Measurements from ENCODE around the gene SPAG4. TPM values are rescaled to one million over a fixed set of nuclear protein-coding genes. Genes with fewer than 3 reads are reported as not detected.

The SPAG4 gene
- total RNA-seq, 1 donor from 2014 or later = 5.7 TPM

DNA sequence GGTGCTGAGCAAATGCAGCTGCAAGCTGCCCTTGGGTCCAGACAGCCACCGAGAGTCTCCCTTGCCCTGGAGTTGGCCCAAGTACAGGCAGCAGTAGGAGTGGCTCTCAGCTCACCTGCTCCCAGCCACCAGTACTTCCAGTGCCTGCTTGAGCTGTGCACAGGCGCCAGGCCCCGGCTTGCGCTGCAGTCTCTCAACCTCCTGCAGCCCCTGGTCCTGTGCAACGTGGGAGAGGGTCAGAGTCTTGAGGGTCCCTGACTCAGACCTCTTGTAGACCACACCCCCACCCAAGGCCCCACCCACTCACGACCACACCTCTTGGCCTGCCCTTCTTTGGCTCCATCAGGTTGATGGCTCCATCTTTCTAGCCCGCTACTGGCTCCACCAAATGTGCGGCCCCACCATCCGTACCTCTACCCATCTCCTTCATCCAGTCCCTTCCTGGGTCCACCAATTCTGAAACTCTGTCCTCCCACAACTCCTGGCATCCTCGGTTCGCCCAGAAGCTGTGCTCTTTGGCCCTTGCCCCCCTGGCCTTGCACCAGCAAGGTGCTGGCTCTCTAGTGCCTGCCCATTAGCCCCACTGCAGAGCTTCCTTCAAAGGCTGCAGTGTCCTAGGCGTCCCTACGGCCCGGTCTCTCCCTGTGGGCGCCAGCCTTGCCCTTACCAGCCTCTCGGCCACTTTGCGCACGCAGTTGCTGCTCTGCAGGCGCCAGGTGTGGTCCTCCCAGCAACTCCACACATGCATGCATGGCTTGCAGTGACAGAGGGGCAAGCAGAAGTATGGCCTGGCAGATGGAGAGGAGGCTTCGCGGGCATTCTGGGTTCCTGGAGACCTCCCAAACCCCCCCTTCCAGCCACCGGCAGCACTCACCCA lies 16.5 kb upstream of the SPAG4 start:
- DNase-seq (ENCODE audit: extremely low read depth, low read depth, low spot score) = no peak

DNA sequence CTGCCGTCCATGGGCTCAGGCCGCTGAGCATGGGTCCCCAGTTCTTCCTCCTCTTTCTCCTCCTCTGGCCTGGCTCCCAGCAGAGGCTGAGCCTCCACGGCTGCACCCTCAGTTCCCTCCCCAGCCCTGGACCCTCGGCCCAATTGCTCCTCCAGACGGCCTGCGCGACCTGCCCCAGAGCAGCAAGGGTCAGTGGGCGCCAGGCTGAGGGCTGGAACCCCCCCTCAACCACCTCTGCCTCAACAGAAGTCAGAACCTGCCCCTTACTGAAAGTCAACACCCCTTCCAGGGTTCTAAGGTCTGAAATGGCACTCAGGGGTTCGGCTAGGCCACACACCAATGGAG lies 15.9 kb upstream of the SPAG4 start:
- DNase-seq (ENCODE audit: extremely low read depth, low read depth, low spot score) = no peak

DNA sequence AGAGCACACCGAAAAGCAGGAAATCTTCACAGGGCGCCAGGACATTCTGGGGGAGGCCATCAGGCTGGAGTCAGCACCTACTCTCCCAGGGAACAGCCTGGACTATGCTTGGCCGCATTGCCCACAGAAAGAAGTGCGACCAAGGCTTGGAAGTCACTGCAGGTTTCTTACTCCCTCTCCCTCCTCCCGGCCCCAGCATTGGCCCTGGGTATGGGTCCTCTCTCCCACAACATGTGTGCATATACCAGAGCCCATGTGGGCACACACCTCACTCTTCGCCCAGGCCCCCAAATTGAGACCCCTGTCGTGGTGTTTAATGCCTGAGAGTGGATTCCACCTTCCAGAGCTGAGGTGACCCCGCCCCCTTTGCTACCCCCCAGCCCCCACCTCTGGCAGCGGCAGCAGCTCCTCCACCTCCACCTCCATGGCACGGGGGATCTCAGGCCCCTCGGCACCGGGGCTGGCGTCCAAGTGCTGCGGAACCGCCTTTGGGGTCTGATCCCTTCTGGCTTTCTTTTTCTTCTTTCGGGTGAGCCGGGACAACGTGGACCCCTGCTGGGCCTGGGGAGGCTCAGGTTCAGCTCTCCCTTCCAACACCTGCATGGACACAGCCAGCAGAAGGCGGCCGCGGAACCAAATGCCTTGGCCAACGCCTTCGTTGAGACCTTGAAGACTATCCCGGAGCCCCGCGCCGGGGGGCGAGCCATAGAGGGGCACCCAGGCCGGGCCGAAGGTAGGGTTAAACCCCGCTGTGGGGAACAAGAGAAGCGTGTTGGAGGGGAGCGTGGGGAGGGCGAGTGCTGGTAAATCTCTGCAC lies 15.2 kb upstream of the SPAG4 start:
- no peak for DNase-seq (ENCODE audit: extremely low read depth, low read depth, low spot score)

DNA sequence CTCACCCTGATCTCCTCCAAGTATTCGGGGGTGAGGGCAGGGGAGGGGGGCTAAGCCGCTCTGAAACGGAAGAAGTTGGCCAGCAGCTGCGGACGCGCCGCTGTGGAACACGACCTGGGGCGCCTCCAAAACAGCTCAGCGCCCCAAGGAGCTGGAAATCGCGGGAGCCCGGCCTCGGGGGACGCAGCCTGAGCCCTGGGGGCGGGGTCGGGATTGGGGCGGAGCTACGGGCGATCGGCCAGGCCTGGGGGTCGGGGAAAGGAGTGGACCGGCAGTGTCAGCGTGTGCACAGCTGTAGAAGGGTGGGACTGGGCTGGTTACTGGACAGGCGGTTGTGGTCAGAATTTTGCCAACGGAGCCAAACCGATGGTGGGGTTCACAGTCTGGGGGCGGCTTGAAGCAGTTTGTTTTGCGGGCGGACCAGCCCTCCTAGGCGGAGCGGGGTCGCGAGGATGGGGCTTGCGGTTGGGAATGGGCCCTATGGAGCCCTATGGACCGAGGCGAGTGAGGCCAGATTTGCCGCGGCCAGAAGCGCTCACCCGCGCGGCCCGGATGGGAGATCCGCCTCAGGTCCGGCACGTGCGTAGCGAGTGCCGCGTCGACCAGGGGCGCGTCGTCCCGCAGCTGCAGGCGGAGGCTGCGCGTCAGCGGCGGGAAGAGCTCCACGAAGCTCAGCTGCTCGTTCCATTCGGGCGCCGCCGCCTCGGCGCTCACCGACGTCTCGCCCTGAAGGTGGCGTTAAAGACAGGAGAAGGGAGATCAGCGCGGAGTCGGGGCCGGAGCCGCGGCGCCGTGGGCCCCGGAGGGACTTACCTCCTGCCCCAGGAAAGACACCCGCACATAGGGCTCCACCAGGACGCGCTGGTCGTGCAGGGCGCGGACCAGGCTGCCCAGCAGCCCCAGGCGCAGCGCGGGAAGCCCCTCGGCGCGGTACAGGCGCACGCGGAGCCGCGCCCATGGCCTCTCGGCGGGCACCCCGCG lies 14.3 kb upstream of the SPAG4 start:
- no peak for DNase-seq (ENCODE audit: extremely low read depth, low read depth, low spot score)

DNA sequence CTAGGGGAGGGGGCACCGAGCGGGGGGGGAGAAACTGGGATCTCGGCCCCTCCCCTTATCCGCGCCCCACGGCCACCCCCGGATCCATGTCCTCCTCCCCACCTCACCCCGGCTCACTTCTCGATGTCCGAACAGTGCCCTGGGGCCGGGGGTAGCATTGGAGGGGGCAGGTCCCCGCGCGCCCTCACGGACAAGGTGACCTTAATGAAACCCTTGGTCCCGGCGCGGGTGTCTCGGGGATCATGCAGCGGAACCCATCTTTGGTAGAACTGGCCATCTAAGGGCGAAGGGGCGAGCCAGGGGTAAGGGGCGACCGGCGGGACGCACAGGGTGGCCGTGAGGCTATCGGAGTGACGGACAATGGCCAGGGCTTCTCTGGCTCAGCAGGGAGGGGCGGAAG lies 13.6 kb upstream of the SPAG4 start:
- no peak for DNase-seq (ENCODE audit: extremely low read depth, low read depth, low spot score)

DNA sequence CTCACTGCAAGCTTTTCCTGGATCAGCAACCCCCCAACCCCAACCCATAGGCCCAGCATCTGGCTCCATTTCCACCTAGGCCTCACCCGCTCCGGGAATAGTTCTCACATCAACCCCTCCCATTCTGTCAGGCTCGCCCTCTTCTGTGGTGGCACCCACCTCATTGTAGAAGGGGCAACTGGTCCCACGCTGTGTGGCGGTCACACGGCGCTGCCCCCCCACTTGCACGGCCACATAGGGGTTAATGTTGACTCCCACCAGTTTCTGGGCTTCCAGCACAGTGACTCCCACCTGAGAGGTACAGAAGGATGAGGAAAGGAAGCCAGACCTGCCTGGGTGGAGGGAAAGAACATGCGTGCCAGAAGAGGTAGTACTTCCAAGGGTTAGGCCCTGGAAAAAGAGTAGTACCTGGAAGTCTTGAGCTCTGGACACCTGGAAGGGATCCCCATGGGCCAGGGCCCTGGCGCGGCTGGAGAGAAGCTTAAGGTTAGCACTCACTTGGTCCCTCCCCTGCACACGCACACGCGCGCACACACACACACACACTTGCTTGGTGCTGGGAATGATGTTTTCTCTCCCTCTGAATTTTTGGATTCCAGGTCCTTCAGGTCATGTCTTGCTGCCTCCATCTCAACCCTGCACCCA lies 12.7 kb upstream of the SPAG4 start:
- no peak for DNase-seq (ENCODE audit: extremely low read depth, low read depth, low spot score)

DNA sequence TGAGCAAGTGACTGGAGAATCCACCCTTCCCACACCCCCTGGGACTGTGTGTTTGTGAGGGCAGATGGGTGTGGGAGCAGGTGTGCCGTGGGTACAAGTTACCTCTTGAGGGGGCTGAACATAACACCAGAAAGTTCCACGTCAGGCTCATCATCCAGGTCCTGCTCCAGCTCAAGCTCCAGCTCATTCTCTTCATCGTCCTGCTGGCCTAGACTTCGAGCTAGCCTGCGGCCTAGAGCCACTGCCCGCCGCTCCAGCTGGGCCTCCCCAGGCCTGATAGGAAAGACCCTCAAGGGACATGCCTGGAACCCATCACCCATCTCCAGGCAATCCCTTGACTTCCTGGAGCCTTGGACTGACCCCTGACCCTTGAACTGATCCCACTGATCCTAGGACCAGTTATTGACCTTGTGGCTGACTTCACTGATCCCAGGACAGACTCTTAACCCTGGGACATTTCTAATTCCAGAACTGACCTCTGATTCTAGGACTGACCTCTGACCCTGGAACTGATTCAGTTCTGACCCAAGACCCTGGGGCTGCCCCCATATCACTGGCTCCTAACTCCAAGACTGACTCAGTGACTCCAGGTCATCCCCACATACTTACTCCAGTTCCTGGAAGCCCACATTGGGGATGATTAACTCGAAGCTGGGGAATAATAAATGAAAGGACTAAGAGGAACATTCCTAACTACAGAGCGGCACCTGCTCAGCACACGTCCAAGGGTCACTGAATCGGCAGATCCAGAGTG lies 11.8 kb upstream of the SPAG4 start:
- DNase-seq (ENCODE audit: extremely low read depth, low read depth, low spot score) = no peak

DNA sequence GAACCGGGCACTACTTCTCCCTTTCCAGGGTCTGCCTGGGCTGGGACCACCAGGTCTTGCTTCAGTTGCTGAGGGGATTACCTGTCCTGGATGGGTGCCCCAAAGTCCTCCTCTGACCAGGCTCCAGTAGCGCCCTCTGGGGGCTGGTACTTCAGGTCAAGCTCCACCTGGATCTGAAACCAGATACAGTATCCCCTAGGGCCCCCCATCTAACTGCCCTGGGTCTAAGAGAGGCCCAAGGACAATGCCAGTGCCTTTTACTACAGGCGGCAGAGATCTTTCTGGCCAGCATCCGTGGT lies 11.2 kb upstream of the SPAG4 start:
- no peak for DNase-seq (ENCODE audit: extremely low read depth, low read depth, low spot score)

DNA sequence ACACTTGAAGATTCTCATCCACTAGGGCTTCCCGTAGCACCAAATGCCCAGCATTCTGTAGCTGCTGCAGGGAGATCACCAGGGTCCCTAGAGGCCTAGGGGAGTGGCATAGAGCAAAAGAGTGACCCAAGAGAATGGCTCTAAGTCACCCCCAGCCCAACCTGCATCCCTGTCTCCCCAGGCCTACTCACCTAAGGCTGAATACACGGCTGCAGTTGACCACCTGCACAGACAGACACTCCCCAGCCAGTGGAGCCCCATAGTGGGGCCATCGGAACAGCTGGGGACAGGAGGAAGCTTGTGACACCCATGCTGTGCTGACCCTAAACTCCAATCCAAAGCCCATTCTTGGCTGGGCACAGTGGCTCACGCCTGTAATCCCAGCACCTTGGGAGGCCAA lies 9.5 kb upstream of the SPAG4 start:
- DNase-seq (ENCODE audit: extremely low read depth, low read depth, low spot score) = no peak

DNA sequence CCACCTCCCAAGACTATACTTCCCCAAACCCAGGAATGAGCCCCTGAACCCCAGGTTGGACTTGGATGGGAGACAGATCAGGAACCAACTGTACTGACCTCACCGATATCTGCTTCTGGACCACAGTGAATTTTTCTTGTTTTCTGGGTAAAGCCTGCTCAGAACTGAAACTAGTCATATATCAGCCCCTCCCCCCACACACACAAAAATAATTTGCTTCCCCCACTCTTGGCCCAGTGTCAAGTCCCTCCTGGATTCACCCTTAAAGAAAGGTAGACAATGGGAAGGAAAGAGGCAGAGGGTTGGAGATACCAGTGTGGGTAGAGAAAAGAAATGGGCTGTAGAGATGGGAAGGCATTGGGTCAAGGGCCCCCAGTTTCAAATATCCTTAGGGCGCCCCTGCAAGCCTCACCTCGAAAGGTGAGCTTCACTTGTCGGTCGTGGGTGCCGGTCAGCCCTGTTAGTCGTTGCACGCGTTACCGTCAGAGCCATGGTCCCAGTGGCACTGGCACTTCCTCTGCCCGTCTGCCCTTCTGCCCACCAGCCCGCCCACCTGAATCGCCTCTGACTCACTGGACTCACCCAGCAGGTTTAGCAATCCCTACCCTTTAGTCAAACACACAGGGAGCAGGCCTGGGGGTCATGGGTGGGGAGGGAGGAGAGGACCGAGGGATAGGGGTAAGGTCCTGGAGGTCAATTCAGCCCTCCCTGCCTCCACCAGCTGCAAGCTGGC lies 8.5 kb upstream of the SPAG4 start:
- DNase-seq (ENCODE audit: extremely low read depth, low read depth, low spot score) = no peak

DNA sequence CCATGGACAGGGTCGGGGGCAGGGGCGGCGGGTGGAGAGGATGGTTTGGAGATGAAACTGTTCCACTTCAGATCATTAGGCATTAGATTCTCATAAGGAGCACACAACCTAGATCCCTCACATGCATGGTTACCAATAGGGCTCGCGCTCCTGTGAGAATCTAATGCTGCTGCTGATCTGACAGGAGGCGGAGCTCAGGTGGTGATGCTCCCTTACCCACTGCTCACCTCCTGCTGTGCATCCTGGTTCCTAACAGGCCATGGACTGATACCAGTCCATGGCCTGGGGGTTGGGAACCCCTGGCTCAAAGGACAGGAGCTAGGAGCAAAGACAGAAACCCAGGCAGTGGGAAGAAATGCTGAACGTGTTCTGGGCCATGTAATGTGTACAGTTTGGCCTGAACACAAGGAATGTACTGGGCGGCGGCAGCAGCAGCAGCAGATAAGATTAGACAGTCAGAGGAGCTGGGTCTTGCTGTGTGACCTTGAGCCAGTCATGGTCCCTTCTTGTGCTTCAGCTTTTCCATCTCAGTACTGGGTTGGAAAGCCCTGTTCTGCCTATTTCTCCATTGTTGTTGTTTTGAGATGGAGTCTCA lies 4.7 kb upstream of the SPAG4 start:
- no peak for DNase-seq (ENCODE audit: extremely low read depth, low read depth, low spot score)

DNA sequence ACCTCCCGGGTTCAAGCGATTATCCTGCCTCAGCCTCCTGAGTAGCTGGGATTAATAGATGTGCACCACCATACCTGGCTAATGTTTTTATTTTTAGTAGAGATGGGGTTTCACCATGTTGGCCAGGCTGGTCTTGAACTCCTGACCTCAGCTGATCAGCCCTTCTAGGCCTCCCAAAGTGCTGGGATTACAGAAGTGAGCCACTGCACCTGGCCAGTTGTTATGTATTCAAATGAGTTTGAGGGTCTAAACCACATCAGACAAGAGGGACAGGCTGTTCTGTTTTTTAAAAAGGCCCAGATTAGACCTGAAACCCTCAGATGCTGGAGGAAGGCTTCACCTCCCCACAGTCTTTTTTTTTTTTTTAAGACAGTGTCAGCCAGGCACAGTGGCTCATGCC lies 4.1 kb upstream of the SPAG4 start:
- DNase-seq (ENCODE audit: extremely low read depth, low read depth, low spot score) = no peak

DNA sequence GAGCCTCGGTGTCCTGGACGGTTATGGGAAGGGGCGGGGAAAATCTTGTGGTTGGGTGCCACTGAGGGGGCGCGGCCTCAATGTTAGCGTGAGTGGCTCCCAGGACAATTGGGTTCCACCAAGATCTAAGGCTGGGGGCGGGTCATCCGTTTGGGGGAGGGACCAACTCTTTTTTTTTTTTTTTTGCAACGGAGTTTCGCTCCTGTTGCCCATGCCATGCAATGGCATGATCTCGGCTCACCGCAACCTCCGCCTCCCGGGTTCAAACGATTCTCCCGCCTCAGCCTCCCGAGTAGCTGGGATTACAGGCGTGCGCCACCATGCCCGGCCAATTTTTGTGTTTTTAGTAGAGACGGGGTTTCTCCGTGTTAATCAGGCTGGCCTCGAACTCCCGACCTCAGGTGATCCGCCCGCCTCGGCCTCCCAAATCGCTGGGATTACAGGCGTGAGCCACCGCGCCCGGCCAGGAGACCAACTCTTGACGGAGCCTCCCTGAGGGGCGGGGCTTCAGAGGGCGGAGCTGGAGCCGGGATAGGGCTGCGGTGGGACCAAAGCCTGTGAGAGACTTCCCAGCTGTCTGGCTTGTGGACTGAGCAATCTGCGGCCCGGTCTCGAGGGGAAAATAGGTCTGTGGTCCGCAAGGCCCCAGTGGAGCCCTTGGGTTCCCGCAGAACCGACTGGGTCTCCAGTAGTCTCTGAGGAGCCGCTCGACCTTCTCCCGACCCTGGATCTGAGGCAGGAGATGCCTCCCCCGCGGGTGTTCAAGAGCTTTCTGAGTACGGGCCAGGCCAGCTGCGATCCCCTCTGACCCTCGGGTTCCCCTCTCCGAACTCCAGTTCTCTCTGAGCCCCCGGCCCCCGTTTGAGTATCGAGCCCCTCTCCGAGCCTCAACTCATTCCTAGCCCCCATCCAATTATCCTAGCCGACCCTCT lies 1.1 kb downstream of the SPAG4 start:
- peak; percentile 97 for DNase-seq (ENCODE audit: extremely low read depth, low read depth, low spot score)

DNA sequence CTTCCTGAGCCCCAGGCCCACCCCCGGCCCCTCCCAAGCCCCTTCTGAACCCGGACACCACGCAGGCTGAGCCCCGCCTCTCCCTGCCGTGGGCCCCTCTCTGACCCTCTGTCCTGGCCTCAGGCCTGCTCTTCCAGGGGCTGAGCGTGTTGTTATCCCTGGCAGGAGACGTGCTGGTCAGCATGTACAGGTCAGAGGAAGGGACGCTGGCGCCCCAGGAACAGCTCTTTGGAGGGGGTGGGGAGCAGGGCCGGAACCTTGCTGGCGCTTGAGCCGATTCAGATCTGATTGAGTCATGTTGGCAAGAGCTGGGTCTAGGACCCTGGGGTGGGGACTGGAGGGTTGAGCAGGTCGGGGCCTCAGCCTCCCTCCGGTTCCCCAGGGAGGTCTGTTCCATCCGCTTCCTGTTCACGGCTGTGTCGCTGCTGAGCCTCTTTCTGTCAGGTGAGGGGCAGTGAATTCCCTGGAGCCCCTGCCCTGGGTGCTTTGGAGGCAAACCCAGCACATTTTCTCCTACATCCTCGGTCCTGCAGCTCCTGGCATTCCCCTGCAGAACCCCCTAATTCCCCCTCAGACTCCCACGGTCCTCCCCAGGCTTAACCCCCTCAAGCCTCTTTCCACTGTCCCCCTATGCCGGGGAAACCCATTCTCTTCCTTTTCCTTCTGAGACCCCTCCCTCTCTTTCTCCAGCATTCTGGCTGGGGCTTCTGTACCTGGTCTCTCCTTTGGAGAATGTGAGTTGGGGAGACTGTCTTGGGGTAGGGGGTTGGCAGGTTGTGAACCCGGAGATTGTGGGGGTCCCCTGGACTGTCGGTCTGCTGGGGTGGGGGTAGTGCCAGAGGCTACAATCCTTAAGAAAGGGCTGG lies 2.0 kb downstream of the SPAG4 start:
- no peak for DNase-seq (ENCODE audit: extremely low read depth, low read depth, low spot score)

DNA sequence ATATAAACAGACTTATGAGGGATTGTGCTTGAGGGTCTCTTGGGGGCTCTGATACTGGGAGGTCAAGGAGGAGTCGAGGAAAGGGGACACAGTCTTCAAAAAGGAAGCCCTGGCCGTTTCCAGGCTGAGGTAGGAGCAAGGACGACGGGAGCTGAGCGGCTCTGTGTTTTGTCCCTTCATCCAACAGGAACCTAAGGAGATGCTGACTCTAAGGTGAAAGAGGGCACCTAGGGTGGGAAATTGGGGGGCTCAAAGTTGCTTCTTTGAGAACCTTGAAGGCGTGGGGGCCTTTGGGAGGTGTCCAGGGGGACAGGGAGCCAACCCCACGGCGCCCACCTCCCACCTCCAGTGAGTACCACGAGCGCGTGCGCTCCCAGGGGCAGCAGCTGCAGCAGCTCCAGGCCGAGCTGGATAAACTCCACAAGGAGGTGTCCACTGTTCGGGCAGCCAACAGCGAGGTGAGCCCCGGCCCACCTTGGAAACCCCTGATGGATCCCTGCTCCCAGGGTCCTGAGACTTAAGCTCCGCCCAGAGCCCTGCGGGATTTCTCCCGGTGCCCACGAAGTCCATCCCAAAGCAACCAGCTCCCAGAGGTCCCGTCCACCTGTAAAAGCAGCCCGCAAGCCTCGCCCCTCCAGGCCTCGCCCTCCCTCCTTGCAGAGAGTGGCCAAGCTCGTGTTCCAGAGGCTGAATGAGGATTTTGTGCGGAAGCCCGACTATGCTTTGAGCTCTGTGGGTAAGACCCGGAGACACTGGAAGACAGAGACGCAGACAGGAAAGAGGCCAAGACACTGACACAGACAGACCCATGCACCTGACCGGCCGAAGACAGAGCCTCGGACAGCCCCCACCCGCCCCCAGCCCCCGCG lies 2.9 kb downstream of the SPAG4 start:
- no peak for DNase-seq (ENCODE audit: extremely low read depth, low read depth, low spot score)

Data from glomerular endothelial cell (primary cell).